ENCODE data around the gene CYBA. TPM values are rescaled to one million over a fixed set of nuclear protein-coding genes. Genes with fewer than 3 reads are reported as not detected.

Gene CYBA
- total and polyA plus RNA-seq, 10 of the 15 experiments (the other 5 are each of a cell fraction or from before 2014, with no cell fraction given) = 0.55 to 598 (median 258) TPM

GRCh38 chr16:88695753-88696152, 44.9 kb upstream of the CYBA start (continued):
- TF ChIP-seq, protein P1, sequence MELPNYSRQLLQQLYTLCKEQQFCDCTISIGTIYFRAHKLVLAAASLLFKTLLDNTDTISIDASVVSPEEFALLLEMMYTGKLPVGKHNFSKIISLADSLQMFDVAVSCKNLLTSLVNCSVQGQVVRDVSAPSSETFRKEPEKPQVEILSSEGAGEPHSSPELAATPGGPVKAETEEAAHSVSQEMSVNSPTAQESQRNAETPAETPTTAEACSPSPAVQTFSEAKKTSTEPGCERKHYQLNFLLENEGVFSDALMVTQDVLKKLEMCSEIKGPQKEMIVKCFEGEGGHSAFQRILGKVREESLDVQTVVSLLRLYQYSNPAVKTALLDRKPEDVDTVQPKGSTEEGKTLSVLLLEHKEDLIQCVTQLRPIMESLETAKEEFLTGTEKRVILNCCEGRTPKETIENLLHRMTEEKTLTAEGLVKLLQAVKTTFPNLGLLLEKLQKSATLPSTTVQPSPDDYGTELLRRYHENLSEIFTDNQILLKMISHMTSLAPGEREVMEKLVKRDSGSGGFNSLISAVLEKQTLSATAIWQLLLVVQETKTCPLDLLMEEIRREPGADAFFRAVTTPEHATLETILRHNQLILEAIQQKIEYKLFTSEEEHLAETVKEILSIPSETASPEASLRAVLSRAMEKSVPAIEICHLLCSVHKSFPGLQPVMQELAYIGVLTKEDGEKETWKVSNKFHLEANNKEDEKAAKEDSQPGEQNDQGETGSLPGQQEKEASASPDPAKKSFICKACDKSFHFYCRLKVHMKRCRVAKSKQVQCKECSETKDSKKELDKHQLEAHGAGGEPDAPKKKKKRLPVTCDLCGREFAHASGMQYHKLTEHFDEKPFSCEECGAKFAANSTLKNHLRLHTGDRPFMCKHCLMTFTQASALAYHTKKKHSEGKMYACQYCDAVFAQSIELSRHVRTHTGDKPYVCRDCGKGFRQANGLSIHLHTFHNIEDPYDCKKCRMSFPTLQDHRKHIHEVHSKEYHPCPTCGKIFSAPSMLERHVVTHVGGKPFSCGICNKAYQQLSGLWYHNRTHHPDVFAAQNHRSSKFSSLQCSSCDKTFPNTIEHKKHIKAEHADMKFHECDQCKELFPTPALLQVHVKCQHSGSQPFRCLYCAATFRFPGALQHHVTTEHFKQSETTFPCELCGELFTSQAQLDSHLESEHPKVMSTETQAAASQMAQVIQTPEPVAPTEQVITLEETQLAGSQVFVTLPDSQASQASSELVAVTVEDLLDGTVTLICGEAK (IDR thresholded peaks at IDR 0.05; ENCODE audit: borderline replicate concordance) = no peak
- no peak for TF ChIP-seq TCF12 (IDR thresholded peaks at IDR 0.05; ENCODE audit: low read depth, low read length)
- TF ChIP-seq BACH1 (IDR thresholded peaks at IDR 0.05; ENCODE audit: borderline replicate concordance) = no peak
- TF ChIP-seq, protein P2, sequence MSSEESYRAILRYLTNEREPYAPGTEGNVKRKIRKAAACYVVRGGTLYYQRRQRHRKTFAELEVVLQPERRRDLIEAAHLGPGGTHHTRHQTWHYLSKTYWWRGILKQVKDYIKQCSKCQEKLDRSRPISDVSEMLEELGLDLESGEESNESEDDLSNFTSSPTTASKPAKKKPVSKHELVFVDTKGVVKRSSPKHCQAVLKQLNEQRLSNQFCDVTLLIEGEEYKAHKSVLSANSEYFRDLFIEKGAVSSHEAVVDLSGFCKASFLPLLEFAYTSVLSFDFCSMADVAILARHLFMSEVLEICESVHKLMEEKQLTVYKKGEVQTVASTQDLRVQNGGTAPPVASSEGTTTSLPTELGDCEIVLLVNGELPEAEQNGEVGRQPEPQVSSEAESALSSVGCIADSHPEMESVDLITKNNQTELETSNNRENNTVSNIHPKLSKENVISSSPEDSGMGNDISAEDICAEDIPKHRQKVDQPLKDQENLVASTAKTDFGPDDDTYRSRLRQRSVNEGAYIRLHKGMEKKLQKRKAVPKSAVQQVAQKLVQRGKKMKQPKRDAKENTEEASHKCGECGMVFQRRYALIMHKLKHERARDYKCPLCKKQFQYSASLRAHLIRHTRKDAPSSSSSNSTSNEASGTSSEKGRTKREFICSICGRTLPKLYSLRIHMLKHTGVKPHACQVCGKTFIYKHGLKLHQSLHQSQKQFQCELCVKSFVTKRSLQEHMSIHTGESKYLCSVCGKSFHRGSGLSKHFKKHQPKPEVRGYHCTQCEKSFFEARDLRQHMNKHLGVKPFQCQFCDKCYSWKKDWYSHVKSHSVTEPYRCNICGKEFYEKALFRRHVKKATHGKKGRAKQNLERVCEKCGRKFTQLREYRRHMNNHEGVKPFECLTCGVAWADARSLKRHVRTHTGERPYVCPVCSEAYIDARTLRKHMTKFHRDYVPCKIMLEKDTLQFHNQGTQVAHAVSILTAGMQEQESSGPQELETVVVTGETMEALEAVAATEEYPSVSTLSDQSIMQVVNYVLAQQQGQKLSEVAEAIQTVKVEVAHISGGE (CRISPR knock-in tag; IDR thresholded peaks at IDR 0.05) = no peak
- no peak for TF ChIP-seq PAX5 (IDR thresholded peaks at IDR 0.05; ENCODE audit: borderline replicate concordance, low read depth, low read length)
- no peak for TF ChIP-seq CEBPZ (IDR thresholded peaks at IDR 0.05; ENCODE audit: low read depth, low read length)
- TF ChIP-seq, protein P3, sequence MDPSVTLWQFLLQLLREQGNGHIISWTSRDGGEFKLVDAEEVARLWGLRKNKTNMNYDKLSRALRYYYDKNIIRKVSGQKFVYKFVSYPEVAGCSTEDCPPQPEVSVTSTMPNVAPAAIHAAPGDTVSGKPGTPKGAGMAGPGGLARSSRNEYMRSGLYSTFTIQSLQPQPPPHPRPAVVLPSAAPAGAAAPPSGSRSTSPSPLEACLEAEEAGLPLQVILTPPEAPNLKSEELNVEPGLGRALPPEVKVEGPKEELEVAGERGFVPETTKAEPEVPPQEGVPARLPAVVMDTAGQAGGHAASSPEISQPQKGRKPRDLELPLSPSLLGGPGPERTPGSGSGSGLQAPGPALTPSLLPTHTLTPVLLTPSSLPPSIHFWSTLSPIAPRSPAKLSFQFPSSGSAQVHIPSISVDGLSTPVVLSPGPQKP (IDR thresholded peaks at IDR 0.05; ENCODE audit: low read depth, low read length) = no peak

Measured in GM12878 (cell line).